GM23338 (cell line): Measurements from ENCODE around the gene IQGAP2.

Experiments
- CTCF ChIP-seq, 2 experiments: fragments of 200-600 bp in 1 of 2; sonication (generic) in 1 of 2; conservative IDR thresholded peaks; 2 replicates each; pipeline versions ENCODE4 v1.5.1 to v1.6.1; 2016 to 2017; ENCODE audit warnings: antibody characterized with exemption in 2 of 2, low read depth in 2 of 2, mild to moderate bottlenecking in 2 of 2, moderate library complexity in 1 of 2
- EZH2 ChIP-seq: fragments of 200-600 bp; sonication (generic); IDR thresholded peaks from one replicate; pipeline ENCODE4 v1.8.0; 2017; ENCODE audit warnings: antibody characterized with exemption, mild to moderate bottlenecking, low read depth; ENCODE audit not compliant: unreplicated experiment
- EZH2phosphoT487 ChIP-seq: fragments of 200-600 bp; sonication (generic); IDR thresholded peaks from one replicate; pipeline ENCODE4 v1.8.1; 2018; ENCODE audit warnings: antibody characterized with exemption; ENCODE audit not compliant: unreplicated experiment
- POLR2AphosphoS5 ChIP-seq: IDR thresholded peaks from 2 replicates; pipeline ENCODE4 v1.6.1; 2016; ENCODE audit warnings: antibody characterized with exemption, low read depth

- TF ChIP-seq EZH2 = no peak
- TF ChIP-seq CTCF (conservative IDR thresholded peaks at IDR 0.05; ENCODE audit: low read depth in 2 of 2) = no peak
- no peak for TF ChIP-seq POLR2AphosphoS5
- TF ChIP-seq EZH2phosphoT487 = no peak
These were observed 72.9 kb downstream of the IQGAP2 start for GRCh38 chr5:76475936-76476335.
